Neuronal stem cell (in vitro differentiated cells): ENCODE measurements around the gene ANKFN1.

Experiments used
- DNase-seq: peaks from one replicate; pipeline ENCODE4 v3.0.0-alpha.2; 2013; ENCODE audit warnings: low spot score
- H2AFZ ChIP-seq: one replicate; pipeline ENCODE4 v1.6.1; 2013; ENCODE audit warnings: mild to moderate bottlenecking, low read length, inconsistent platforms
- H2AK5ac ChIP-seq: 2 replicates; pipeline ENCODE4 v1.6.1; 2013; ENCODE audit warnings: low read depth, mild to moderate bottlenecking, inconsistent platforms, low read length, moderate library complexity, mixed read lengths
- H2BK120ac ChIP-seq: 2 replicates; pipeline ENCODE4 v1.6.1; 2013; ENCODE audit warnings: low read depth, mild to moderate bottlenecking, inconsistent platforms, low read length, moderate library complexity, mixed read lengths
- H2BK12ac ChIP-seq: one replicate; pipeline ENCODE4 v1.6.1; 2013; ENCODE audit warnings: low read length, inconsistent platforms
- H2BK15ac ChIP-seq: 2 replicates; pipeline ENCODE4 v1.6.1; 2013; ENCODE audit warnings: mild to moderate bottlenecking, low read length, inconsistent platforms, mixed read lengths
- H2BK5ac ChIP-seq: one replicate; pipeline ENCODE4 v1.6.1; 2013; ENCODE audit warnings: inconsistent platforms, mild to moderate bottlenecking, low read length, moderate library complexity
- H3K14ac ChIP-seq: one replicate; pipeline ENCODE4 v1.6.1; 2013; ENCODE audit warnings: low read length, inconsistent platforms
- H3K18ac ChIP-seq: 2 replicates; pipeline ENCODE4 v1.6.1; 2013; ENCODE audit warnings: low read length, inconsistent platforms
- H3K23ac ChIP-seq: 2 replicates; pipeline ENCODE4 v1.6.1; 2013; ENCODE audit warnings: low read depth, mild to moderate bottlenecking, mixed read lengths, low read length, inconsistent platforms; ENCODE audit not compliant: poor library complexity
- H3K27ac ChIP-seq: replicated peaks from 3 replicates; pipeline ENCODE4 v1.5.1; 2013; ENCODE audit warnings: low read length, inconsistent platforms
- H3K27me3 ChIP-seq, 3 experiments: 2 replicates each; pipeline ENCODE4 v1.6.1; 2013; ENCODE audit warnings: low read length in 3 of 3, mild to moderate bottlenecking in 2 of 3, inconsistent platforms in 1 of 3, low read depth in 1 of 3, mixed read lengths in 1 of 3, moderate library complexity in 1 of 3; ENCODE audit not compliant: control insufficient read depth in 3 of 3, insufficient read depth in 3 of 3
- H3K36me3 ChIP-seq, 2 donors: replicated peaks in 1 of 2; 2 replicates each; pipeline ENCODE4 v1.6.1; 2013; ENCODE audit warnings: low read length in 2 of 2; ENCODE audit not compliant: control insufficient read depth in 2 of 2, insufficient read depth in 2 of 2
- H3K4ac ChIP-seq: 2 replicates; pipeline ENCODE4 v1.6.1; 2013; ENCODE audit warnings: inconsistent platforms, mild to moderate bottlenecking, low read length, moderate library complexity
- H3K4me1 ChIP-seq, 2 donors: 1 replicate in 1 of 2; 2 replicates in 1 of 2; pipeline ENCODE4 v1.6.1; 2013; ENCODE audit warnings: low read length in 2 of 2, low read depth in 1 of 2; ENCODE audit not compliant: control insufficient read depth in 2 of 2, insufficient read depth in 1 of 2
- H3K4me2 ChIP-seq: one replicate; pipeline ENCODE4 v1.6.1; 2013; ENCODE audit warnings: mild to moderate bottlenecking, low read length, inconsistent platforms; ENCODE audit not compliant: insufficient read depth, poor library complexity, severe bottlenecking
- H3K4me3 ChIP-seq, 2 donors: 2 replicates each; pipeline ENCODE4 v1.5.1; 2013; ENCODE audit warnings: low read length in 2 of 2, mild to moderate bottlenecking in 2 of 2, inconsistent platforms in 1 of 2, moderate library complexity in 1 of 2
- H3K79me1 ChIP-seq: one replicate; pipeline ENCODE4 v1.6.1; 2013; ENCODE audit warnings: low read depth, mild to moderate bottlenecking, inconsistent platforms, low read length, moderate library complexity
- H3K9ac ChIP-seq: one replicate; pipeline ENCODE4 v1.6.1; 2013; ENCODE audit warnings: mild to moderate bottlenecking, low read depth, low read length, inconsistent platforms; ENCODE audit not compliant: poor library complexity
- H3K9me3 ChIP-seq, 2 donors: replicated peaks in 1 of 2; 2 replicates each; pipeline versions ENCODE3 to v1.6.1; 2013; ENCODE audit warnings: low read length in 2 of 2, mild to moderate bottlenecking in 2 of 2, inconsistent platforms in 1 of 2, low read depth in 1 of 2, mixed read lengths in 1 of 2, moderate library complexity in 1 of 2; ENCODE audit not compliant: control insufficient read depth in 2 of 2, insufficient read depth in 1 of 2
- H4K8ac ChIP-seq: one replicate; pipeline ENCODE4 v1.6.1; 2013; ENCODE audit warnings: low read depth, mild to moderate bottlenecking, inconsistent platforms, low read length, moderate library complexity
- H4K91ac ChIP-seq: one replicate; pipeline ENCODE4 v1.6.1; 2013; ENCODE audit warnings: low read length, low read depth, mild to moderate bottlenecking, inconsistent platforms; ENCODE audit not compliant: poor library complexity
- WGBS, 2 donors: extraction: QIAGEN DNeasy Blood & Tissue Kit; methylation state at CpG; one replicate each; pipeline ENCODE4 v1.1.7; 2013; ENCODE audit warnings: missing lambda C conversion rate in 2 of 2, mixed read lengths in 1 of 2; ENCODE audit not compliant: insufficient read length in 2 of 2, insufficient replicate concordance in 1 of 2; ENCODE audit errors: extremely low coverage in 2 of 2; 5-methylcytosine and 5-hydroxymethylcytosine counted together

ANKFN1 gene

DNA sequence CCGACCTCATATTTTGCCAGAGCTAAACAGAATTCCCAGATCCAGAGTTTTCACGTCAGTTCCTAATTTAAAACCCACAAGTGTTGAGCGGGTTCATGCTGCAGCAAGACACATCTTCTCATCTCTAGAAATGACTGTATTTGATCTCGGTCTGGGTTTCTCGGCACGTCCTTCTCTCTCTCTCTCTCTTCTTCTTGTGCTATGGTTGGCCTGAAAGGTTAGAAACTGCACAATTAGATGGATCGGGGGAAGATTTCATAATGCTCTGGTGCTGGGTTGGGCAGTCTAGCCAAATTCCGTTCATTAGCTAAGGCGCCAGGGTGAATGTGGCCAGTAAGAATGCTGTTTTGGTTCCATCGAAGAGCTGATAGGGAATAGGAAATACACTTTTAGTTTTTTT is 281.3 kb downstream of the ANKFN1 start:
- H3K4ac ChIP-seq: no peak overlapping the region
- H4K91ac ChIP-seq: no peak overlapping the region
- H3K4me3 ChIP-seq: no peak overlapping the region
- H3K18ac ChIP-seq: no peak overlapping the region
- no peaks in the 10 kb centered on the region for H3K79me1 ChIP-seq
- no peak overlapping the region for H2AK5ac ChIP-seq
- H3K4me1 ChIP-seq: peaks cover 0 to 6% of the 10 kb centered on the region in 2 donors
- no peak overlapping the region for H2BK120ac ChIP-seq
- no peak overlapping the region for H3K14ac ChIP-seq
- H3K9me3 ChIP-seq: no peaks in the 10 kb centered on the region
- no peak overlapping the region for H3K9ac ChIP-seq
- H4K8ac ChIP-seq: no peak overlapping the region
- DNase-seq: no peak
- H3K27me3 ChIP-seq: no peaks in the 10 kb centered on the region
- no peak overlapping the region for H2BK15ac ChIP-seq
- H2BK12ac ChIP-seq: no peak overlapping the region
- no peak overlapping the region for H3K4me2 ChIP-seq
- no peak overlapping the region for H2AFZ ChIP-seq
- H3K36me3 ChIP-seq: no peaks in the 10 kb centered on the region
- no CpG with 5 or more reads among the region's 10 CpGs for WGBS, 2 donors
- no peak overlapping the region for H2BK5ac ChIP-seq
- no peak overlapping the region for H3K27ac ChIP-seq
- no peak overlapping the region for H3K23ac ChIP-seq

- WGBS, 2 donors: no CpG with 5 or more reads among the region's 4 CpGs
- H3K23ac ChIP-seq: no peak overlapping the region
Measured at GRCh38 chr17:56436142-56436541, 282.9 kb downstream of the ANKFN1 start.

DNA sequence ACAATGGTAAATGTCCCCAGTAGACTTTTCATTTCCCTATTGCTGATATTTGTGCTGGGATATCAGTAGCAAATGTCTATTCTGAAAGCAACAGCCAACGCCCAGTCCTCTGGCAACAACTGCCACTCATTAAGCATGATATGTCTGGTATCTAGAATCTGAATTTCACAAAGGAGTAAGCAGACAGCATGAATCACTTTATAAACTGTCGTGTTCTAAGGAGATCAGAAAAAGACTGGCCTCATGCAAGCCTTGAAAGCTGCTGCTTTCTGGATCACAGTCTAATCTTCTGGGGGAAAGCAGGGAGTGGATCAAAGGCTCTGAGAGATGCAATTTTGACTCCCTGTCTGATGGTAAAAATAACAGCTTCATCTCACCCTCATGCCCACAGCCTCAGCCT is 287.1 kb downstream of the ANKFN1 start:
- Histone ChIP-seq H3K9me3 (no peaks in the 10 kb centered on the region), H2BK15ac (no peak overlapping the region), H2BK12ac (no peak overlapping the region), H2BK120ac (no peak overlapping the region), H3K14ac (no peak overlapping the region), H3K4me2 (no peak overlapping the region), H3K79me1 (no peaks in the 10 kb centered on the region), H2AFZ (no peak overlapping the region), H4K8ac (no peak overlapping the region), H4K91ac (no peak overlapping the region), H3K27ac (no peak overlapping the region), H3K9ac (no peak overlapping the region), H2AK5ac (no peak overlapping the region), H3K27me3 (no peaks in the 10 kb centered on the region), H3K4ac (no peak overlapping the region), H3K4me1 (no peaks in the 10 kb centered on the region), H3K36me3 (no peaks in the 10 kb centered on the region), H3K23ac (no peak overlapping the region), H2BK5ac (no peak overlapping the region), H3K4me3 (no peak overlapping the region), H3K18ac (no peak overlapping the region)
- WGBS, 2 donors: no CpG with 5 or more reads among the region's 2 CpGs
- no peak for DNase-seq

More at GRCh38 chr17:56436142-56436541, 282.9 kb downstream of the ANKFN1 start:
- H3K9me3 ChIP-seq: no peaks in the 10 kb centered on the region
- no peaks in the 10 kb centered on the region for H3K36me3 ChIP-seq
- no peak overlapping the region for H2BK15ac ChIP-seq
- no peak overlapping the region for H3K14ac ChIP-seq
- no peaks in the 10 kb centered on the region for H3K79me1 ChIP-seq
- no peak overlapping the region for H3K9ac ChIP-seq
- H2BK120ac ChIP-seq: no peak overlapping the region
- no peak overlapping the region for H3K18ac ChIP-seq
- H4K8ac ChIP-seq: no peak overlapping the region
- H2BK12ac ChIP-seq: no peak overlapping the region
- H3K4ac ChIP-seq: no peak overlapping the region
- H2AFZ ChIP-seq: no peak overlapping the region
- no peak overlapping the region for H3K4me3 ChIP-seq
- no peaks in the 10 kb centered on the region for H3K27me3 ChIP-seq
- H2AK5ac ChIP-seq: no peak overlapping the region
- H2BK5ac ChIP-seq: no peak overlapping the region
- no peak for DNase-seq
- no peak overlapping the region for H3K27ac ChIP-seq
- H3K4me2 ChIP-seq: no peak overlapping the region
- H4K91ac ChIP-seq: no peak overlapping the region
- H3K4me1 ChIP-seq: peaks cover 0 to 6% of the 10 kb centered on the region in 2 donors

DNA sequence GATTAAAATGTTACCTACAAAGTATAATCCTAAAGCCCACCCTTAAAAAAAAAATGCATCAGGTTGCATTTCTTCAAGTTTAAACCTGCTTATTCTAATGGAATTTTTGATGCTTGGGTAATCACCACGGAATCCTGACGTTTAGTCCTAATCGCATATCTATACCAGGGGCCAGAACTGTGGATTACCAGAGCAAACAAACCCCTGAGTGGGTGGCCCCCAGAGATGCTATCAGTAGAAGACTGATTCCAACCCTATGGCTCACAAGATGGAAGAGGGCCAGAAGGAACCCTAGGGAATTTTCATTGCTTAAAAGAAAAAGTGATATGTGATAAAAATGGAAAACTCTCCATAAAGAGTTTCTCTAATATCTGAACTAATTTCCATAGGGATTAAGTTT is 288.0 kb downstream of the ANKFN1 start:
- Histone ChIP-seq H3K9me3 (no peaks in the 10 kb centered on the region), H2BK120ac (no peak overlapping the region), H2BK12ac (no peak overlapping the region), H3K79me1 (no peaks in the 10 kb centered on the region), H2BK5ac (no peak overlapping the region), H2AFZ (no peak overlapping the region), H4K91ac (no peak overlapping the region), H4K8ac (no peak overlapping the region), H3K4me1 (no peaks in the 10 kb centered on the region), H3K4ac (no peak overlapping the region), H2BK15ac (no peak overlapping the region), H3K23ac (no peak overlapping the region), H3K9ac (no peak overlapping the region), H3K27ac (no peak overlapping the region), H3K18ac (no peak overlapping the region), H3K14ac (no peak overlapping the region), H3K27me3 (no peaks in the 10 kb centered on the region), H2AK5ac (no peak overlapping the region), H3K4me3 (no peak overlapping the region), H3K4me2 (no peak overlapping the region), H3K36me3 (no peaks in the 10 kb centered on the region)
- no peak for DNase-seq
- no CpG with 5 or more reads among the region's 3 CpGs for WGBS, 2 donors
